GM18951 (cell line): ENCODE data around the gene MLLT3.
"Not testable (repeated sequence)": the region's sequence is repeated elsewhere in the genome, so short reads cannot be mapped to it uniquely, and the experiment has no call there.

Source experiments
- POLR2A ChIP-seq: IDR thresholded peaks from 4 replicates; pipeline ENCODE4 v1.6.1; 2011; ENCODE audit warnings: mild to moderate bottlenecking; ENCODE audit not compliant: insufficient read length, insufficient read depth; ENCODE audit errors: extremely low read depth
- in situ Hi-C: fragments of 300-500 bp; cut with MboI; formaldehyde crosslinking; loops from one replicate; pipeline ENCODE4 v1.12.0; 2022; ENCODE audit warnings: low sequenced_read_pairs, mixed read lengths, inconsistent platforms; ENCODE audit not compliant: unreplicated experiment

Gene MLLT3

DNA sequence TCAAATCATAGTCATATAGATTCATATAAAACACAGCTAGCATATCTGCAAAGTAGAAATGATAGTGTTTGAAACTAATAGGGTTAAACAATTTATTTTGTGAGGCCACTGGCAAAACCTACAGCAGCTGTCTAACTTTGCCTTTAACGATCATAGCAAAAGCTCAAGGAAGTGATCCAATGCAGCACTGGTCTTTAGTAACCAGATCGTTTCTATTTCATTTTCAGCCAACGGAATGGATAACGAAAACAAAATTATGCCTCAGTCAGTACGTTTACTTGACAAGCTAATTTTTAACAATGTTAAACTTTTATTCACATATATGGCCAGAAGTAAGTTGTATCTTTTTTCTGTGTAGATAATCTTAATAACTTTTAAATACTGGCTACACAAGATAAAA, 17.7 kb downstream of the MLLT3 start:
- in situ Hi-C loops: no loop called here
- TF ChIP-seq POLR2A: no peak

DNA sequence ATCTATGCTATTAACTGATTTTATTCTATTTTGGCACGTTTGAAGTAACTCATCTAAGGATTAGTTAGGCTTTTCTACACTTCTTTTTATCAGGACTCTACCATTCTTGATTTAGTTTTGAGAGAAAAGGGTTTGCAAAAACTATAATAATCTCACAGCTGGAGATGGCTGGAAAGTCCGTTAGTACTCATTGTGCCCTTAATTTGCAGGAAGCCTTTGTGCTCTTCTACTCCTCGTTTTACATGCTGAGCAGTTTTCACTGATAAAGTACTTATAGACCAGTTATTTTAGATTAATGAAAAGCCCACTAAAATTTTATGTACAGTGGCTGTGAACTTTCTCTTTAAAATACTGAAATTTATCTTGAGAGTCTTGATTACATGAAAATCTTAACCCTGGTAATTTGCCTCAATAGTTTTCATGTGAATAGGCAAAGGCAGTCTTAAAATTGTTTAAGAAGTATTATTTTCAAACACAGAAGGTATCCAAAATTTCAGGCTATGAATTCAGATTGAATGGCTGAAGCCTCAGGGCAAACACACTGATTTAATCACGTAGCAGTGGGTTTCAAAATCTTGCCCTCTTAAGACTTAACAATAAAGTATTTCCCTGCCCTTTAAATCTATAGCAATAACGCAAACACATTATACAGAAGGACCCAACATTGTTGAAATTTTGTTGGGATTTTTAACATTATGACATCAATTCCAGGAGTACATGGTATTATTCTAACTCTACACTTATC, 18.6 kb downstream of the MLLT3 start:
- in situ Hi-C loops: no loop called here
- no peak for TF ChIP-seq POLR2A

DNA sequence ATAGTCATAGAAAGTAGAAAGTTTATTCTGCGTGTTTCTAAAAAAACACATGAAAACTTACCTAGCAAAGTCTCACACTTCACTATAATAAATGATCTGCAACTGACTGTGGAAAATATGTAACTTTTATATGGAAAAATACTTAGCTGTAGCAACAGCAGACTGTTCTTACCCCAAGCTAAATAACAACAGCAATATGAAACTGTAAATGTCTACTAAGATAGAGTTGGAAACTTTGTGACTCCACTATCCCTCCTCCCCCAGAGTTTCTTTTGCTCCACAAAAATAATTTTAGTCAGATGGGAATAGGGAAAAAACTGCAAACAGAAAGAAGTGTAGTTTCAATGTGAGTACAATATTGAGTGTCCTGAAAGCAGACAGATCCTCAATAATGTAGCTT, 21.0 kb downstream of the MLLT3 start:
- no peak for TF ChIP-seq POLR2A
- in situ Hi-C loops: no loop called here

DNA sequence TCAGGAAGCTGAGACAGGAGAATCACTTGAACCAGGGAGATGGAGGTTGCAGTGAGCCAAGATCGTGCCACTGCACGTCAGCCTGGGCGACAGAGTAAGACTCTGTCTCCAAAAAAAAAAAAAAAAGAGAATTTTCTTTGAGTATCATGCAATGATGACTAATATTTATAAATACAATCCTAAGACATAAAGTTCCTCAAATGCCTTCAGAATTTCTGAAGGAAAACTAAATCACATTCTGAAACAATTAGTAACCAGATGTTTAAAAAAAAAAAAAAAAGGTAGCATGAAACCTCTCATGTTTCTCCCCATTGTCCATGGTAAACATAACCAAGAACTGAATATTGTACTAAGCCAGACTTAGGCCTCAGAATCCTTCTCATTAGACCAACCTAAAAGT, 23.1 kb downstream of the MLLT3 start:
- in situ Hi-C loops: no loop called here
- TF ChIP-seq POLR2A: no peak

DNA sequence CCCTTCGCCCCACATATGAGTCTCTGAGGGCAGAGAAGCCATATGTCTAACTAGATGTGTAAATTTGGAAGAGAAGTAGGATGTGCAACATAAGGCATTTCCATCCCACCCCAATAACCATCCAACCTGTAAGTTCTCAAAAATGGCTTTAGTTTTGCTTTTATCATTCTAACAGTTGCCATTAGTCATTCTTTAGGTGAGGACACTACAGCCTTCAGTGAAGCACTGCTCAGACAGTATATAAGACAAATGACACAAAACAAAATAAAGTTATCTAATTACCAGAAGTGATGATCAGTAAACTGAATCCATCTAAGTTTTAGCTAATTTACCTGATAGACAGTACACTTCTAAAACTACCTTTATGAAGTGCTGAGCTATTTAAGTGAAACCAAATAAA, 23.9 kb downstream of the MLLT3 start:
- TF ChIP-seq POLR2A: no peak
- in situ Hi-C loops: no loop called here

DNA sequence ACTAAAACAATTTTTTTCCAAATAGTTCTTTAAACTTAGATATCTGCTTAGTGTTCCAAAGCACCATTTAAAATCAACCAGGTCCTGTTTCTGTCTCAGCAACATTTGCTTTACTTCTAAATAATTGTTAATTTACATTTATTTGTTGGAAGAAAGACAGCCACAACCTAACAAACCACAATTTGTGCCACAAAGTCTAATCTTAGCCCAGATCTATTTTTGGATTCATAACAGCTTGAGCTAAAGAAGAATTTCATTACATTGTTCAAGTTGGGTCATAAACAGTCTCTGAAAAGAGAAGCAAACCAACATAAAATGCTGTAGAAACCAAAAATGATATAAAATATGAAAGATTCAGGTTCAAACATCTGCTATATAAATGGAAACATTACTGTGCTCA, 24.4 kb downstream of the MLLT3 start:
- in situ Hi-C loops: no loop called here

DNA sequence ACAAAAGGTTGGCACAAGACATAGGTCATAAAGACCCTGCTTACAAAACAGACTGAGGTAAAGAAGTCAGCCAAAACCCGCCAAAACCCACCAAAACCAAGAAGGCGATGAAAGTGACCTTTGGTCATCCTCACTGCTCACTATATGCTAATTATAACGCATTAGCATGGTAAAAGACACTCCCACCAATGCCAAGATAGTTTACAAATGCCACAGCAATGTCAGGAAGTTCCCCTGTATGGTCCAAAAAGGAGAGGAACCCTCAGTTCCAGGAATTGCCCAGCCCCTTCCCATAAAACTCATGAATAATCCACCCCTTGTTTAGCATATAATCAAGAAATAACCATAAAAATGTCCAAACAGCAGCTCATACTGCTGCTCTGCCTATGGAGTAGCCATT, 27.7 kb downstream of the MLLT3 start:
- TF ChIP-seq POLR2A: no peak
- in situ Hi-C loops: no loop called here

More for the DNA sequence above, 24.4 kb downstream of the MLLT3 start:
- TF ChIP-seq POLR2A: no peak

DNA sequence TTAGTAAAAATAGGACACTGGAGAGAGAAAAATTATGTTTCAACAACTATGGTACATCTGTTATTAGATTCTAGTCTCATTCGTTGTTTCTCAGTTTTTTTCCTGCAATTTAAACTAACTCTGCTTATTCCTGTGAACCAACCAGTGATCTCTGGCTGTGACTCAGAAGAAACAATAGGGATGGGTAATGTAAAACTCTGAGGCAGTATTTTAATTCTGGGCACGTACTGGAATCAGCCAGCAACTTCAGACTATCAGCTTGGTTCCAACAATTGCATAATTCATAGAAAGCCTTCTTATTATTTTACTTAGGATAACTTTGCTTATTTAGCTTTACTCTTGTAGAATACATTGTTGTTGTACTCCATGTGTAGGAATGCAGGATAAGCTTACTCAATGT, 28.8 kb downstream of the MLLT3 start:
- TF ChIP-seq POLR2A: no peak
- in situ Hi-C loops: no loop called here

DNA sequence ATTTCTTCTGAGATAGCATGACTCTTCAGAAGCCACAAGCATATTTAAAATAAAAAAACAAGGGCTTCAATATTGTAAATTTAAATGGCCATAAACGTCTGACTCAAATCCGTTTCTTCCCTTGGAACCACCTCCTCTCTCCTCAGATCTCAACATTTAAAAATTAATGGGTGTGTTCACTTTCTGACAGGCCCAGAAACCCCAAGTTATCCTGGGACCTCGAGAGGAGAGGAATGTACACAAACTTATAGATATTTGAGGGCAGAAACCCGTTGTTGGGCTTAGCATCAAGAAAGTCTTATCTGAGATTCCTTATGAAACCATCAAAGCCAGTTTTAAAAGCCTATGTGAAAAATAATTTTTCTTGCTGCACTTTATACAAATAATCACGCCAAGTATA, 29.2 kb downstream of the MLLT3 start:
- in situ Hi-C loops: no loop called here
- no peak for TF ChIP-seq POLR2A

DNA sequence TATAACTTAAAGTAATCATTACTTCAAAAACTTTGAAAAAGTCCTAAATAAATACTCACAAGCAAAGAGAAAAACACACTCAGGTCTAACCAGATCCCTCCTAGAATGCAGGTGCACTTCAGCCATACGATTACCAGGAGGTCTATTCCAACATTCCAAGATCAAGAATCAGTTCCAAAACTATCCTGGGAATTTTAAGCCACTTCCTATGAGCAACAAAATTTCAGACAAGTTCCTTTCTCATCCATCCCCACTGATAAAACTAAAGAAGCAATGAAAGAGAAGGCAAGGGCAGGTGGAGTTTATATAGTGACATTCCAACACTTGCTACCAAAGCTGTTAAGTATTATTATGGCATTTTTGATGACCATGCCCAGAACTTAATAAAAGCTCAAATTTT, 29.6 kb downstream of the MLLT3 start:
- in situ Hi-C loops: no loop called here
- TF ChIP-seq POLR2A: no peak

DNA sequence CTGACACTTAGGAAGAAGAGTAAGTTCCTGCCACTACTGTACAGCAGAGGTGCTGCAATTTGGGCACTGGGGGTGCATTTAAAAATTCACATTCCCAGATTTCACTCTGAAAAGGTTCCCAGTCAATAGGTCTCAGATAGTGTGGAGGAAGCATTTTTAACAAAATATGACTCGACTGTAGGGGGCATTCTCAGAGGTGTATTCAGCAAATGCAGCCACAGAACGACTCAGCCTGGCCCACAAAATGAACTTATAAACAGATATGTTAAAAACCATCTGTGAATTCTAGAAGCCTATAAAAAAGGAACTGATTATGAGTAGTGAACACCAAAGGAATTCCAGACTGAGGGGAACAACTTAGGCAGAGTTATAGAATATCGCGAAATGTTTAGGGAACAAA, 31.1 kb downstream of the MLLT3 start:
- no peak for TF ChIP-seq POLR2A
- in situ Hi-C loops: no loop called here

DNA sequence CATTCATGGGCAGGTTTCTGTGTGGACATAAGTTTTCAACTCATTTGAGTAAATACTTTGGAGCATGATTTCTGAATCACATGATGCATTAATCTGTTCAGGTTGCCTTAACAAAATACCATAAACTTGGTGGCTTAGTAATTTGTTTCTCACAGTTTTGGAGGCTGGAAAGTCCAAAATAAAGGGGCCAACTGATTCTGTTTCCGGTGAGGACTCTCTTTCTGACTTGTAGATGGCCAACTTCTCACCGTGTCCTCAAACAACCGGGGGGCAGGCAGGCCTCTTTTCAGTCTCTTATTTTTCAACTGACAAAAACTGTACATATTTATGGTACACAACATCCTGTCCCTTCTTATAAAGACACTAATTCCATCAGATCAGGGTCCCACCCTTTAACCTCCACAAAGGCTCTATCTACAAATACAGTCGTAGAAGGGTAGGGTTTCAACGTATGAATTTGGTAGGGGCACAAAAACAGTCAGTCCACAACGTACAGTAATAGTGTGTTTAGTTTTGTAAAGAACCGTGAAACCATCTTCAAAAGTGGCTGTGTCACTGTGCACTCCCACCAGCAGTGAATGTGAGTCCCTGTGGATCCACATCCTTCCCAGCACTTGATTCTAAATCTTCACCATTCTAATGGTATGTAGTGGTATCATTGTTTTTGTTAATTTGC, 37.2 kb downstream of the MLLT3 start:
- no peak for TF ChIP-seq POLR2A
- in situ Hi-C loops: no loop called here

DNA sequence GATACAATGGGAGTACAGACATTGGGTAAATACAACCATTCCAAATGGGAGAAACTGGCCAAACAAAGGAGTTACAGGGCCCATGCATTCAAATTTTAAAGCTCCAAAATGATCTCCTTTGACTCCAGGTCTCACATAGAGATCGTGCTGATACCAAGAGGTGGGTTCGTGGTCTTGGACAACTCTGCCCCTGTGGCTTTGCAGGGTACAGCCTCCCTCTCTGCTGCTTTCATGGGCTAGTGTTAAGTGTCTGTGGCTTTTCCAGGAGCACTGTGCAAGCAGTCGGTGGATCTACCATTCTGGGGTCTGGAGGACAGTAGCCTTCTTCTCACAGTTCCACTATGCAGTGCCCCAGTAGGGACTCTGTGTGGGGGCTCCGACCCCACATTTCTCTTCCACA, 39.2 kb downstream of the MLLT3 start:
- in situ Hi-C loops: not testable (repeated sequence)

DNA sequence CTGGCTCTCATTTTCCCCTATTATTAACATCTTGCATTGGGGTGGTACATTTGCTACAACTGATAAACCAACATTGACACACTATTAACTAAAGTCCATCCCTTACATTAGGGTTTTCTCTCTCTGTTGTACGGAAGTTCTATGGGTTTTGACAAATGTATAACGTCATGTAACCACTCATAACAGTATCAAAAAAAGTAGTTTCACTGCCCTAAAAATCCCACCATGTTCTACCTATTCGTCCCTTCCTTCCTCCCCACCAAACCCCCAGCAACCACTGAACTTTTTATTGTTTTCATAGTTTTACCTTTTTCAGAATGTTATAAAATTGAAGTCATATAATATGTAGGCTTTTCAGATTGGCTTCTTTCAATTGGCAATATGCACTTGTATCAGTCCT, 40.1 kb downstream of the MLLT3 start:
- in situ Hi-C loops: no loop called here
- no peak for TF ChIP-seq POLR2A
